GM18868 (cell line): Measurements from ENCODE around the gene PDZD2.

Experiments used
- ATAC-seq: cut with Tn5 transposase; IDR thresholded peaks from one replicate; pipeline ENCODE4 v1.9.1; 2021; ENCODE audit warnings: mild to moderate bottlenecking, moderate library complexity; ENCODE audit not compliant: unreplicated experiment

Gene PDZD2

DNA sequence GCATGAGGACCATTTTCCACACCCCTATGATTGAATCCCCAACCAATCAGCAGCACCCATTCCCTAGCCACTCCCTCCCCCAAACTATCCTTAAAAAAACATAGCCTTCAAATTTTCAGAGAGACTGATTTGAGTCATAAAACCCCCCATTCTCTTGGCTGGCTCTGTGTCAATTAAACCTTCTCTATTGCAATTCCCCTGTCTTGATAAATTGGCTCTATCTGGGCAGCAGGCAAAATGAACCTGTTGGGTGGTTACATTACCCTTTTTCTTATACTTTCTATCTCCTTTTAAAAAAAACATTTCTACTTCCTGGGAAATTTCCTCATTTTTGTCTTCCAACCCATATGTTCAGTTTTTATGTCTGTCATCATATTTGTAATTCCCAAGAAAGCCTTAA, 220.2 kb downstream of the PDZD2 start:
- ATAC-seq = no peak

- no peak for ATAC-seq
Measured at GRCh38 chr5:31860278-31860677, 221.3 kb downstream of the PDZD2 start.

GRCh38 chr5:31860726-31861433, 221.9 kb downstream of the PDZD2 start:
- ATAC-seq = no peak

DNA sequence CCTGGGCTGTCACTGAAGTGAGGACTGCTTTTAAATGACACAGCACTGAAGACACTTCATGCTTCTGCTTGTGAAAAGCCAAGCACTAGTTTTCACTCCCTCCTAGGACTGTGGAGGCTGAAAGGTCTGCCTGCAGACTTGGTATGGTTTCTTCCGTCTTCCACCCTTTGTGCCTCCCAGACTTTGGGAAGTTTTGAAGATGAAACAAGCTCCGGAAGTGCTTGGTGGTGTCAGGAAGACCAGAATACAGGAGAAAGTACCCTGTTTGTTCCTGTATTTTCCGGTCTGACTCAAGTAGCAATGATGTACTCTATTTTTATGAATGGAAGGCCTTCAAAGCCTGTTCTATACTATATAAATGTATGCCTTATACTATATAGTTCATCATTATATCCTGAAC, 222.7 kb downstream of the PDZD2 start:
- no peak for ATAC-seq

DNA sequence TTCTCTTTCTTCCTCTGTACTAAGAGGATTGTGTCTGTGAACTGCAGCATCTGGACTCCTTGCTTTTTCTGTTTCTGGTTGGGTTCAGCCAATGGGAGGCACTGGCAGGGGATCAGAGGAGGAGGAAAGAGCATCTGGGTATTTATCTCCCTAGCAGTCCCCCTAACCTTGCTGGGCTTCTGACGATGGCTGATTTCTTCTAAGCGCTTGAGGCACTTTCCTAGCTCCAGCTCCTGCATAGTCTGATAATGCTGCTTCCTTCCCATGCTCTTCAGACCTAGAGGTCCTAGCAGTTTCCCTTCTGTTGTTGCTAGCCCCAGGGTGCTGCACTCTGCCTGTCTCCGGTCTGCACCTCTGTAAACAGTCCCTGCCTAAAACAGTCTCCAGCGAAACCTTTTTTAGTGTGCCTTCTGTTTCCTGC, 225.1 kb downstream of the PDZD2 start:
- ATAC-seq = no peak

DNA sequence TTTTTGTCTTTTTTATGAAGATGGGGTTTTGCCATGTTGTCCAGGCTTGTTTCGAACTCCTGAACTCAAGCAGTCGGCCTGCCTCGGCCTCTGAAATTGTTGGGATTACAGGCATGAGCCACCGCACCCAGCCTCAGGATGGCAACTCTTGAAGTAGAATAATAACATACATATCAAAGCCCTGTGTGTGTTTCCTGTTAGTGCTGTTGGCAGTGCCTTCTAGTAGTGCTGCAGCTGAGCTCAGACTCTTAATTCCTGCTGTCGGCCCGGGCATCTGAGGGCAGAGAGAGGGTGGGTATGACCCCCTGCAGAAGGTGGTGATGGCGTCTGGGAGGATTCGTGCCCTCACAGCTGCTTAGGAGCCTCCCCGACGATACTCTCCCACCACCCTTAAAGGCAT, 227.2 kb downstream of the PDZD2 start:
- ATAC-seq = no peak

- ATAC-seq = no peak
Measured at GRCh38 chr5:31867219-31867618, 228.3 kb downstream of the PDZD2 start.

DNA sequence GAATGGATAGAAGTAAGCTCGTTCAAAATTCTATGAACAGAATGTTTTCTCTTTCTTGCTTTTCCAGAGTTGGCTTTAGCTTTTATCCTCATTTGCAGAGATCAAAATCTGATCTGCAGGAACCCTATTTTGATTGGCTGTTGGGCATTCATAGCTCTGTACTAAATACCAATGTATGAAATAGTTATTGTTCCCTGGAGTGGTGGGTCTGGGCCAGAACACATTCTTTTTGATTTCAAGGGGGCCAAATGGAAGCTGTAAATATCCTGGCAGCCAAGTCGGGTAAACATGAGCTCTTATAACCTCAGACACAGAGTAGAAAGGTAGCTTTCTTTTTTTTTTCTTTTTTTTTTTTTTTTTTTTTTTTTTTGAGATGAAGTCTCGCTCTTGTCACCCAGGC, 241.5 kb downstream of the PDZD2 start:
- no peak for ATAC-seq

- no peak for ATAC-seq
Measured at GRCh38 chr5:31884896-31885295, 246.0 kb downstream of the PDZD2 start.

GRCh38 chr5:31886206-31886605, 247.3 kb downstream of the PDZD2 start:
- ATAC-seq = no peak

GRCh38 chr5:31887556-31887955, 248.6 kb downstream of the PDZD2 start:
- ATAC-seq = no peak

DNA sequence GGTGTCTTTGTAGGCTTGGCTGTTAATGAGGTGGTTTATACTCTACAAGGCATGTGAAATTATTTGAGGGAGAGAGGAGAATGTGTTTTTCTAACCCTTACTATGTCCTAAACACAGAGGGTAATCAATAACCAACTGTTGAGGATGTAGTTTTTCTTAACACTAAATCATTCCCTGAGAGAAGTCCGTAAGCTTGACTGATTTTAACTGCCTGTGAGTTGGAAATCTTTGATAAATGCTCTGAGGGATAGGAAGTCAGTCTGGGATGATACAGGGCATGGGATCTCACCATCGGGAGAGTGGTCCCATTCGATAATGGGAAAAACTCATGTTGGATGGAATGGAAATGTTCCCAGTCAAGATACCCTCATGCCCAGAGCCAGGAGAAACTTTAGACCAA, 249.6 kb downstream of the PDZD2 start:
- ATAC-seq = no peak

DNA sequence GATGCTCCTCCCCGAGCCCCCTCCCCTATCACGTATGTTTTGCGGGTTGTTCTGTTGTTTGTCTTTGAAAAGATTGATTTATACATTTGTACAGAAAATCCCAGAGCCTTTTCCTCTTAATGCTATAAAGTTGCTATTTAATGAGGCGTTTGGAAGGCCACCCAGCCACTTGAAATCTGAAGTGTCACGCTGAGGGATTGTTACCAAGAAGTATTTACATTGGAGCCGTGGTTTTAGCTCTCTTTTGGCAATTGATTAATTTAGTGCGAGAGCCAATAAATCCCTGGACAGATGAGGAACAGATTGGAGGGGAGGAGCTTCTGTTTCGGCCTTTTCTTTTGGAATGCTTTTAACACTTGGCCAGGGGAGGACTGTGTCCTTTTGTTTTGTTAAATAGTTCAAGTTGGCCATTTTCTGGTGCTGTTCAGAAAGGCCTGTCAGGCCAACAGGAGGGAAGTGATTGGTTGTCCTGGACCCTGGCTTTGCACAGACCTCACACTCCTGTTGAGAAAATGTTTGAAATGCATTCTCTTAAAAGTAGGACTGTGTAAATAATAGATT, 250.2 kb downstream of the PDZD2 start:
- ATAC-seq = no peak

GRCh38 chr5:31890046-31890445, 251.1 kb downstream of the PDZD2 start:
- ATAC-seq = no peak

- ATAC-seq = no peak
Measured at GRCh38 chr5:31894141-31894540, 255.2 kb downstream of the PDZD2 start.

DNA sequence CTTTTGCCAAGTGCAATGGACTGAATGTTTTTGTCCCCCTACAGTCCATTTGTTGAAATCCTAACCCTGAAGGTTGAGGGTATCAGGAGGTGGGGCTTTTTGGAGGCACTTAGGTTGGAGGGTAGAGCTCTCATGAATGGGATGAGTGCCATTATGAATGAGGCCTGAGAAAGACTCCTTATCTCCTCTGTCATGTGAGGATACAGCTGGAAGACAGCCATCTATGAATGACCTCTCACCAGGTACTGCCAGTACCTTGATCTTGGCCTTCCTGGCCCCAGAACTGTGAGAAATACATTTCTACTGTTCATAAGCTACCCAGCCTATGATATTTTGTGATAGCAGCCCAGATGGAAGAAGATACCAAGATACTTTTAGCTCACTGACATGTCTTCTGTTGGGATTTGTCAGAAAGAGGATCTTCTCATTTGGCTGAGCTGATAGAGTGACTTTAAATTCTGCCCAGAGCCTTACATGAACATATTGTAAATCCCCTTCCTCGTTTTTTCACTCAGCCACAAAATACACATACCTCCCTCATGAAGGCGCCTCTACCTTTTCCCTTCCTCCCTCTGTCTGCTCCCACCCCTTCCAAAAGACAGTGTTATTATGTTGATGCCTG, 256.4 kb downstream of the PDZD2 start:
- no peak for ATAC-seq

- ATAC-seq = no peak
Measured at GRCh38 chr5:31898036-31898632, 259.2 kb downstream of the PDZD2 start.

DNA sequence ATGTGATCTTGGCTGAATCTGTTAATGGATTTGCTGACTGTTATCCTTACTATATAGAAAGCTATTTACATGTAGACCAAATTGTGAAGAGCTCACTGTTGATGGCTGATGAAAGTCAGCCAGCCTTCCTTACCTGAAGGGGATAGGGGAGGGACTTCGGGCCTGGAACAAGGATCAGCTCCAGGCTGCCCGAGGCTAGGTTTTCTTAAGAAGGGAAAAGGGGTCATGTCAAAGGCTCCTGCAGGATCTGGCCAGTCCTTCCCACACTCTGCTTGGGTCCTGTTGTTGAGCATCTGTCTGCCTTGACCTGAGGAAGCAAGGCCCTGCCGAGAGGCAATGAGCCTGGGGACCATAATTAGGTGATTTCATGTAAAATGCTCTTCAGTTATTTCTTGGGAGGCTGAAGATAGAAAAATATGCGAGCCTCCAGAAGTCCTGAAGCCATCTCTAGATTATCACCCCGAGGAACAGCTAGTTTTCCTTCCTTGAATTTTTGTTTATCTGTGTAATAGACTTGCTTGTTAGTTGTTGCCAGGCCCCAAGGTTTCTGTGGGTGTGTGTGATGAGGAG, 261.4 kb downstream of the PDZD2 start:
- no peak for ATAC-seq

- no peak for ATAC-seq
Measured at GRCh38 chr5:31901807-31902530, 263.0 kb downstream of the PDZD2 start.

DNA sequence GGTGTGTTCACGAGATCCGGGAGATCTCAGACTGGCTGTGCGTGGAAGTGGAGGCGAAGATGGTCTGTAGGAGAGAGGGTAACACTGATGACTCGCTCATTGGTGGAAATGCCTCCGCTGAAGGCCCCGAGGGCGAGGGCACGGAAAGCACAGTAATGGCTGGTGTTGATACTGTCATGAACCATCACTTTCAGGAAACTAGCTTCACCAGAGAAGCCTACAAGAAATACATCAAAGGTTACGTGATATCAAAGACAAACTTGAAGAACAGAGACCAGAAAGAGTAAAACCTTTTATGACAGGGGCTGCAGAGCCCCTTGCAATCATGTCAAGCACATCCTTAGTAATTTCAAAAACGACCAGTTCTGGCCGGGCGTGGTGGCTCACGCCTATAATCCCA, 269.5 kb downstream of the PDZD2 start:
- no peak for ATAC-seq

- ATAC-seq = no peak
Measured at GRCh38 chr5:31909073-31909472, 270.1 kb downstream of the PDZD2 start.
